Measurements from ENCODE around the gene CSTF1.

GRCh38 chr20:56428881-56429280 is 36.4 kb downstream of the CSTF1 start:
- TF ChIP-seq POLR2A (IDR thresholded peaks at IDR 0.05) = no peak
- TF ChIP-seq EP300 (IDR thresholded peaks at IDR 0.05; ENCODE audit: low read depth) = no peak

All from transverse colon (tissue), 1 donor.